ENCODE data around the gene PRELID2.

GRCh38 chr5:145838276-145838675 lies 3.1 kb upstream of the PRELID2 start:
- TF ChIP-seq POLR2AphosphoS5 (IDR thresholded peaks at IDR 0.05) (no peak), CTCF (IDR thresholded peaks at IDR 0.05) (no peak), POLR2A (IDR thresholded peaks at IDR 0.05) (no peak)

Measured in gastroesophageal sphincter (tissue), 3 donors.